ENCODE results near the gene LUZP2.

GRCh38 chr11:24739637-24740036 lies 242.8 kb downstream of the LUZP2 start:
- TF ChIP-seq CTCF (IDR thresholded peaks at IDR 0.05; ENCODE audit: poor library complexity, severe bottlenecking) (no peak), RAD21 (conservative IDR thresholded peaks at IDR 0.05) (no peak), POLR2AphosphoS5 (IDR thresholded peaks at IDR 0.05) (no peak), EP300 (conservative IDR thresholded peaks at IDR 0.05; ENCODE audit: poor library complexity, severe bottlenecking) (no peak), EZH2 (IDR thresholded peaks at IDR 0.05; ENCODE audit: borderline replicate concordance, insufficient read depth, low read length, poor library complexity, severe bottlenecking) (no peak), TAF1 (IDR thresholded peaks at IDR 0.05; ENCODE audit: low read depth) (no peak), REST (IDR thresholded peaks at IDR 0.05; ENCODE audit: borderline replicate concordance) (no peak), SMC3 (conservative IDR thresholded peaks at IDR 0.05; ENCODE audit: poor library complexity) (no peak), MXI1 (conservative IDR thresholded peaks at IDR 0.05; ENCODE audit: poor library complexity, severe bottlenecking) (no peak)

Measured in neural cell (in vitro differentiated cells).